ENCODE measurements around the gene COQ10B.
"Not testable (repeated sequence)": the region's sequence is repeated elsewhere in the genome, so short reads cannot be mapped to it uniquely, and the experiment has no call there.

Gene COQ10B

GRCh38 chr2:197453123-197453913, at the start of gene COQ10B:
COQ10B (plus strand) TSS chr2:197453552; CDS start chr2:197453561, 9 bp downstream.
- DNase-seq: peak; percentile 97

- DNase-seq: no peak
Observed at GRCh38 chr2:197405582-197405981, 47.8 kb upstream of the COQ10B start.

GRCh38 chr2:197414039-197414438, 39.3 kb upstream of the COQ10B start:
- DNase-seq: no peak

- DNase-seq: no peak
Observed at GRCh38 chr2:197414515-197414914, 38.8 kb upstream of the COQ10B start.

- DNase-seq: no peak
Observed at GRCh38 chr2:197416268-197416667, 37.1 kb upstream of the COQ10B start.

- DNase-seq: no peak
Observed at GRCh38 chr2:197419438-197419837, 33.9 kb upstream of the COQ10B start.

- DNase-seq: no peak
Observed at GRCh38 chr2:197423307-197423706, 30.0 kb upstream of the COQ10B start.

GRCh38 chr2:197425550-197425949, 27.8 kb upstream of the COQ10B start:
- DNase-seq: no peak

GRCh38 chr2:197426723-197427603, 26.4 kb upstream of the COQ10B start:
- no peak for DNase-seq

- DNase-seq: no peak
Observed at GRCh38 chr2:197427986-197428385, 25.4 kb upstream of the COQ10B start.

GRCh38 chr2:197431858-197432257, 21.5 kb upstream of the COQ10B start:
- DNase-seq: no peak

- not testable (repeated sequence) for DNase-seq
Observed at GRCh38 chr2:197432527-197432926, 20.8 kb upstream of the COQ10B start.

GRCh38 chr2:197433780-197434438, 19.4 kb upstream of the COQ10B start:
- no peak for DNase-seq

GRCh38 chr2:197434541-197435513, 18.5 kb upstream of the COQ10B start, which contains the start of gene SF3B1:
SF3B1 (minus strand) TSS chr2:197435028; CDS start chr2:197434999, 29 bp downstream.
- DNase-seq: peak; percentile 91

- DNase-seq: no peak
Observed at GRCh38 chr2:197435598-197436420, 17.5 kb upstream of the COQ10B start.

GRCh38 chr2:197437380-197437779, 16.0 kb upstream of the COQ10B start:
- DNase-seq: no peak

GRCh38 chr2:197442857-197443256, 10.5 kb upstream of the COQ10B start:
- DNase-seq: no peak

GRCh38 chr2:197445746-197446145, 7.6 kb upstream of the COQ10B start:
- DNase-seq: no peak

GRCh38 chr2:197446844-197447243, 6.5 kb upstream of the COQ10B start:
- DNase-seq: no peak

GRCh38 chr2:197450465-197450864, 2.9 kb upstream of the COQ10B start:
- DNase-seq: peak; percentile 18

- peak; percentile 0 for DNase-seq
Observed at GRCh38 chr2:197450935-197451358, 2.4 kb upstream of the COQ10B start.
